Measurements from ENCODE around the gene INF2. TPM values are rescaled to one million over a fixed set of nuclear protein-coding genes. Genes with fewer than 3 reads are reported as not detected.

INF2 gene
- total and polyA plus RNA-seq, 9 of the 15 experiments (the other 6 are each of a cell fraction or from before 2014, with no cell fraction given), result 0.56 to 31.3 (median 7.8) TPM

GRCh38 chr14:104752735-104753527 is 63.5 kb downstream of the INF2 start, which contains the start of gene SIVA1 (continued):
- TF ChIP-seq ELF2 (CRISPR knock-in tag; IDR thresholded peaks at IDR 0.05) (no peak), CHD1 (IDR thresholded peaks at IDR 0.05; ENCODE audit: low read length) (no peak), MTA2 (IDR thresholded peaks at IDR 0.05; ENCODE audit: low read depth) (no peak), TBL1XR1 (IDR thresholded peaks at IDR 0.05; ENCODE audit: low read length in 2 of 2) (peak in 1 of 2 experiments; percentile 78; a peak in 1 of 4 replicates), SIN3B (IDR thresholded peaks at IDR 0.05; ENCODE audit: low read depth) (peak; percentile 90), ETV1 (tag; conservative IDR thresholded peaks at IDR 0.05; ENCODE audit: low read depth) (no peak), JUN (IDR thresholded peaks at IDR 0.05; ENCODE audit: borderline replicate concordance, low read depth, low read length) (no peak), JUN (CRISPR knock-in tag; IDR thresholded peaks at IDR 0.05; ENCODE audit: borderline replicate concordance) (no peak), ZNF764 (CRISPR knock-in tag; IDR thresholded peaks at IDR 0.05; ENCODE audit: low read depth) (no peak), ZKSCAN8 (CRISPR knock-in tag; IDR thresholded peaks at IDR 0.05) (no peak), EGR1 (conservative IDR thresholded peaks at IDR 0.05) (peak; percentile 70), ETV5 (CRISPR knock-in tag; IDR thresholded peaks at IDR 0.05; ENCODE audit: low read depth) (0 out of 2 replicates have a peak, but pooled peaks have one; percentile 44), POLR2B (IDR thresholded peaks at IDR 0.05; ENCODE audit: low read depth, partially characterized antibody) (peak; percentile 66), CTBP1 (IDR thresholded peaks at IDR 0.05; ENCODE audit: borderline replicate concordance) (peak; percentile 43), ZNF324 (CRISPR knock-in tag; IDR thresholded peaks at IDR 0.05) (no peak), TAF1 (IDR thresholded peaks at IDR 0.05; ENCODE audit: control insufficient read depth, extremely low read depth, insufficient read depth, low read length, severe bottlenecking) (peak; percentile 34), RUNX1 (IDR thresholded peaks at IDR 0.05; ENCODE audit: low read depth) (no peak), ESRRA (IDR thresholded peaks at IDR 0.05; ENCODE audit: borderline replicate concordance, low read depth) (peak; percentile 39; the same call in 1 of the 2 replicates), BMI1 (IDR thresholded peaks at IDR 0.05; ENCODE audit: low read length) (no peak), ZNF3 (CRISPR knock-in tag; IDR thresholded peaks at IDR 0.05) (no peak), TCF7L2 (IDR thresholded peaks at IDR 0.05; ENCODE audit: low read depth, low read length) (no peak)
- TF ChIP-seq, protein P1, sequence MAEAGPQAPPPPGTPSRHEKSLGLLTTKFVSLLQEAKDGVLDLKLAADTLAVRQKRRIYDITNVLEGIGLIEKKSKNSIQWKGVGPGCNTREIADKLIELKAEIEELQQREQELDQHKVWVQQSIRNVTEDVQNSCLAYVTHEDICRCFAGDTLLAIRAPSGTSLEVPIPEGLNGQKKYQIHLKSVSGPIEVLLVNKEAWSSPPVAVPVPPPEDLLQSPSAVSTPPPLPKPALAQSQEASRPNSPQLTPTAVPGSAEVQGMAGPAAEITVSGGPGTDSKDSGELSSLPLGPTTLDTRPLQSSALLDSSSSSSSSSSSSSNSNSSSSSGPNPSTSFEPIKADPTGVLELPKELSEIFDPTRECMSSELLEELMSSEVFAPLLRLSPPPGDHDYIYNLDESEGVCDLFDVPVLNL (CRISPR knock-in tag; IDR thresholded peaks at IDR 0.05; ENCODE audit: low read depth), result no peak; the same call in 1 of the 2 replicates
- TF ChIP-seq, protein P2, sequence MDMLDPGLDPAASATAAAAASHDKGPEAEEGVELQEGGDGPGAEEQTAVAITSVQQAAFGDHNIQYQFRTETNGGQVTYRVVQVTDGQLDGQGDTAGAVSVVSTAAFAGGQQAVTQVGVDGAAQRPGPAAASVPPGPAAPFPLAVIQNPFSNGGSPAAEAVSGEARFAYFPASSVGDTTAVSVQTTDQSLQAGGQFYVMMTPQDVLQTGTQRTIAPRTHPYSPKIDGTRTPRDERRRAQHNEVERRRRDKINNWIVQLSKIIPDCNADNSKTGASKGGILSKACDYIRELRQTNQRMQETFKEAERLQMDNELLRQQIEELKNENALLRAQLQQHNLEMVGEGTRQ (CRISPR knock-in tag; IDR thresholded peaks at IDR 0.05), result no peak
- TF ChIP-seq, protein P3, sequence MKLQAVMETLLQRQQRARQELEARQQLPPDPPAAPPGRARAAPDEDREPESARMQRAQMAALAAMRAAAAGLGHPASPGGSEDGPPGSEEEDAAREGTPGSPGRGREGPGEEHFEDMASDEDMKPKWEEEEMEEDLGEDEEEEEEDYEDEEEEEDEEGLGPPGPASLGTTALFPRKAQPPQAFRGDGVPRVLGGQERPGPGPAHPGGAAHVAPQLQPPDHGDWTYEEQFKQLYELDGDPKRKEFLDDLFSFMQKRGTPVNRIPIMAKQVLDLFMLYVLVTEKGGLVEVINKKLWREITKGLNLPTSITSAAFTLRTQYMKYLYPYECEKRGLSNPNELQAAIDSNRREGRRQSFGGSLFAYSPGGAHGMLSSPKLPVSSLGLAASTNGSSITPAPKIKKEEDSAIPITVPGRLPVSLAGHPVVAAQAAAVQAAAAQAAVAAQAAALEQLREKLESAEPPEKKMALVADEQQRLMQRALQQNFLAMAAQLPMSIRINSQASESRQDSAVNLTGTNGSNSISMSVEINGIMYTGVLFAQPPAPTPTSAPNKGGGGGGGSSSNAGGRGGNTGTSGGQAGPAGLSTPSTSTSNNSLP (IDR thresholded peaks at IDR 0.05; ENCODE audit: borderline replicate concordance, low read depth, low read length), result no peak

All from K562 (cell line).